ENCODE measurements around the gene DCD. TPM values are rescaled to one million over a fixed set of nuclear protein-coding genes. Genes with fewer than 3 reads are reported as not detected.

Gene DCD
- total RNA-seq, 2 experiments from 2014 or later = not detected

Other genes starting within 250 kb of the DCD start
- gene ITGA5, start 229.1 kb downstream of the DCD start, total RNA-seq = 10 to 100 TPM; 84.5 to 90.6 TPM
- gene GTSF1, start 174.8 kb downstream of the DCD start, total RNA-seq = 1 to 10 TPM; 7.4 to 9.3 TPM
- gene NCKAP1L, start 150.6 kb downstream of the DCD start, total RNA-seq = 100 to 1,000 TPM; 148 to 149 TPM
- 10 to 100 TPM; 19.6 to 20.5 TPM for gene PDE1B, start 98.8 kb downstream of the DCD start, total RNA-seq
- gene PPP1R1A, start 59.7 kb downstream of the DCD start, total RNA-seq = not detected
- gene LACRT, start 13.5 kb downstream of the DCD start, total RNA-seq = not detected
- gene MUCL1, start 206.2 kb upstream of the DCD start, total RNA-seq = not detected

Data from activated naive CD8-positive, alpha-beta T cell treated with anti-CD3 and anti-CD28 coated beads, Interleukin-2, amount 10 ng/mL, durations not matched to agents 7 days and 5 days (primary cell).